ENCODE data around the gene KLK11. TPM values are rescaled to one million over a fixed set of nuclear protein-coding genes. Genes with fewer than 3 reads are reported as not detected.

KLK11 gene
- total RNA-seq: 10 to 100 TPM; 12.5 to 24.4 TPM

- Histone ChIP-seq H3K27me3 (no peaks in the 10 kb centered on the region), H3K27ac (no peak within 1 kb of the TSS), H3K9me3 (no peaks in the 10 kb centered on the region), H3K4me1 (no peaks in the 10 kb centered on the region), H3K36me3 (no peaks in the 10 kb centered on the region), H3K4me3 (no peak within 1 kb of the TSS)
- no peak for TF ChIP-seq CTCF (IDR thresholded peaks at IDR 0.05)
- no peak for DNase-seq (ENCODE audit: low spot score)
These were observed at the start of gene KLK11 for GRCh38 chr19:51026554-51026831. Gene KLK11, minus strand, starts transcription at chr19:51026616. Its CDS starts 985 bp downstream, at chr19:51025631.

GRCh38 chr19:51075998-51076397 is 49.6 kb upstream of the KLK11 start:
- Histone ChIP-seq H3K9me3 (peaks cover 0 to 17% of the 10 kb centered on the region in 2 donors), H3K27me3 (no peaks in the 10 kb centered on the region), H3K4me3 (no peak overlapping the region), H3K4me1 (peaks cover 0 to 6% of the 10 kb centered on the region in 2 donors), H3K27ac (no peak overlapping the region), H3K36me3 (no peaks in the 10 kb centered on the region)
- TF ChIP-seq CTCF (IDR thresholded peaks at IDR 0.05): no peak
- DNase-seq (ENCODE audit: low spot score): no peak

- Histone ChIP-seq H3K4me1 (no peaks in the 10 kb centered on the region), H3K27ac (no peak overlapping the region), H3K36me3 (no peaks in the 10 kb centered on the region), H3K4me3 (no peak overlapping the region), H3K9me3 (peaks cover 0 to 17% of the 10 kb centered on the region in 2 donors), H3K27me3 (no peaks in the 10 kb centered on the region)
- no peak for TF ChIP-seq CTCF (IDR thresholded peaks at IDR 0.05)
- DNase-seq (ENCODE audit: low spot score): no peak
These were observed 44.6 kb upstream of the KLK11 start for GRCh38 chr19:51071095-51071405.

- Histone ChIP-seq H3K27me3 (no peaks in the 10 kb centered on the region), H3K4me1 (peaks cover 0 to 2% of the 10 kb centered on the region in 2 donors)
- no peak for TF ChIP-seq CTCF (IDR thresholded peaks at IDR 0.05)
These were observed 44.1 kb upstream of the KLK11 start for GRCh38 chr19:51070334-51071094.

GRCh38 chr19:51066393-51067186 is 40.2 kb upstream of the KLK11 start:
- DNase-seq (ENCODE audit: low spot score): no peak
- no peaks in the 10 kb centered on the region for H3K9me3 ChIP-seq
- H3K4me1 ChIP-seq: peaks cover 0 to 14% of the 10 kb centered on the region in 2 donors
- H3K36me3 ChIP-seq: no peaks in the 10 kb centered on the region
- TF ChIP-seq CTCF (IDR thresholded peaks at IDR 0.05): no peak
- no peak overlapping the region for H3K4me3 ChIP-seq
- H3K27ac ChIP-seq: no peak overlapping the region
- peaks cover 0 to 6% of the 10 kb centered on the region in 2 donors for H3K27me3 ChIP-seq

More at GRCh38 chr19:51070334-51071094, 44.1 kb upstream of the KLK11 start:
- Histone ChIP-seq H3K27ac (no peak overlapping the region), H3K9me3 (peaks cover 0 to 17% of the 10 kb centered on the region in 2 donors), H3K36me3 (no peaks in the 10 kb centered on the region), H3K4me3 (no peak overlapping the region)
- no peak for DNase-seq (ENCODE audit: low spot score)

Measured in right atrium auricular region (tissue), 2 donors.